ENCODE results near the gene PAN3. TPM values are rescaled to one million over a fixed set of nuclear protein-coding genes. Genes with fewer than 3 reads are reported as not detected.

PAN3 gene
- total RNA-seq, 1 donor from 2014 or later: 36.1 TPM

- Histone ChIP-seq H3K4me3 (no peak overlapping the region), H3K36me3 (no peaks in the 10 kb centered on the region), H3K4me1 (peaks cover 16% of the 10 kb centered on the region), H3K27me3 (no peaks in the 10 kb centered on the region), H3K9me3 (no peaks in the 10 kb centered on the region), H3K27ac (no peak overlapping the region)
- intact Hi-C loops (cut with DNase I): no loop called here
- TF ChIP-seq POLR2A (IDR thresholded peaks at IDR 0.05) (no peak), CTCF (IDR thresholded peaks at IDR 0.05) (no peak), POLR2AphosphoS5 (IDR thresholded peaks at IDR 0.05; ENCODE audit: insufficient read depth in 1 of 2, low read depth in 1 of 2) (no peak)
- no peak for DNase-seq (ENCODE audit: extremely low spot score in 2 of 2)
These were observed 200.4 kb downstream of the PAN3 start for GRCh38 chr13:28338742-28339141.

GRCh38 chr13:28339419-28339818 is 201.1 kb downstream of the PAN3 start:
- Histone ChIP-seq H3K36me3 (no peaks in the 10 kb centered on the region), H3K4me3 (no peak overlapping the region), H3K9me3 (no peaks in the 10 kb centered on the region), H3K27ac (no peak overlapping the region), H3K4me1 (peaks cover 16% of the 10 kb centered on the region), H3K27me3 (no peaks in the 10 kb centered on the region)
- no peak for TF ChIP-seq CTCF (IDR thresholded peaks at IDR 0.05)
- DNase-seq (ENCODE audit: extremely low spot score in 2 of 2): no peak
- intact Hi-C loops (cut with DNase I): no loop called here

DNA sequence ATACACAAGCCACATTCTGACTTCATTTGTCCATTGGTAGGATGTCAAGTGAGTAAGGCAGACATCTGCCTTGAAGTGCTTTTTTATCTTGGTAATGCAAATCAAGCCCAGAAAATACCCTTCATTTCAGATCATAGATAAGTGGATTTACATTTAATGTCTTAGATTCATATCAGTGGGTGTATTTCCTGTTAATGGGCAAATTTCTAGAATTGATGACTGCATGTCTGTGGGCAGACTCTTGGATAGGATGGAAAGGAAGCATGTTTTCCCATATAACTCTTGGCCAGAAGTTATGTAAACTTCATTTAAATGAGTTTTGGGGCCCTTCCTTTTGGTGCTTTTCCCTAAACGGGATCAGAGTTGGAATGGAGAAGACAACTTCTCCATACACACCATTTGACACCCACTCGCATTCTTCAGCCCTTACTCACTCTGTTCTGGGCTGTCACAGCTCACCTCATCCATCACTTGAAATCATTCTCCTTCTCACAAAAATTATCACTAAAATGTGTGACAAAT is 202.0 kb downstream of the PAN3 start:
- TF ChIP-seq CTCF (IDR thresholded peaks at IDR 0.05): no peak
- TF ChIP-seq POLR2A (IDR thresholded peaks at IDR 0.05): no peak
- no peak for TF ChIP-seq POLR2AphosphoS5 (IDR thresholded peaks at IDR 0.05; ENCODE audit: insufficient read depth in 1 of 2, low read depth in 1 of 2)
- DNase-seq (ENCODE audit: extremely low spot score in 2 of 2): no peak
- intact Hi-C loops (cut with DNase I): no loop called here
- H3K4me1 ChIP-seq: peaks cover 16% of the 10 kb centered on the region
- no peaks in the 10 kb centered on the region for H3K9me3 ChIP-seq
- H3K4me3 ChIP-seq: no peak overlapping the region
- no peaks in the 10 kb centered on the region for H3K27me3 ChIP-seq
- no peaks in the 10 kb centered on the region for H3K36me3 ChIP-seq
- no peak overlapping the region for H3K27ac ChIP-seq

GRCh38 chr13:28342251-28342650 is 203.9 kb downstream of the PAN3 start:
- TF ChIP-seq POLR2A (IDR thresholded peaks at IDR 0.05): no peak
- no peak for TF ChIP-seq CTCF (IDR thresholded peaks at IDR 0.05)
- TF ChIP-seq POLR2AphosphoS5 (IDR thresholded peaks at IDR 0.05; ENCODE audit: insufficient read depth in 1 of 2, low read depth in 1 of 2): no peak
- no peak for DNase-seq (ENCODE audit: extremely low spot score in 2 of 2)
- intact Hi-C loops (cut with DNase I): no loop called here
- Histone ChIP-seq H3K4me1 (peaks cover 14% of the 10 kb centered on the region), H3K4me3 (no peak overlapping the region), H3K9me3 (no peaks in the 10 kb centered on the region), H3K27me3 (no peaks in the 10 kb centered on the region), H3K27ac (no peak overlapping the region), H3K36me3 (no peaks in the 10 kb centered on the region)

DNA sequence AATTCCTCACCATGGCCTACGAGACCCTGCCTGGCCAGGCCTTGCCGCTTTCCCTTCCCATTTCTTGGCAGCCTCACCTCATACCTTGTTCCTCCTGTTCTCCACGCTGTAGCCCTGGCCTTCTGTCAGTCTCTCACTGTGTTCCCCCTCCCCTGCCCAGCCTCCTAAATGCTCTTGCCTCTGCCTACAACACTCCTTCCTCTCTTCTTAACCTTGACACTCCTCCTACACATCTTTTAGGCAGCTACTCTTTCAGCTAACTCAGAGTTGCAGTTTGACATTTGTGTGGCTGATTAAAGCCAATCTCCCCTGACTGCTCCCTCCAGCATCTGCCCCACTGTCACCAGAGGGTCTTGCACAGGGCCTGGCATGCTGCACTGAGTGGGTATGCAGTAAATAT is 205.8 kb downstream of the PAN3 start:
- no peak for DNase-seq (ENCODE audit: extremely low spot score in 2 of 2)
- TF ChIP-seq POLR2A (IDR thresholded peaks at IDR 0.05) (no peak), CTCF (IDR thresholded peaks at IDR 0.05) (no peak), POLR2AphosphoS5 (IDR thresholded peaks at IDR 0.05; ENCODE audit: insufficient read depth in 1 of 2, low read depth in 1 of 2) (no peak)
- H3K4me1 ChIP-seq: no peaks in the 10 kb centered on the region
- H3K4me3 ChIP-seq: no peak overlapping the region
- H3K27ac ChIP-seq: no peak overlapping the region
- no peaks in the 10 kb centered on the region for H3K9me3 ChIP-seq
- intact Hi-C loops (cut with DNase I): no loop called here
- no peaks in the 10 kb centered on the region for H3K36me3 ChIP-seq
- no peaks in the 10 kb centered on the region for H3K27me3 ChIP-seq

Small RNA genes lying within 50 kb of the gene (small RNA-seq; reads per million reads assigned to genes)
- not detected for gene RNU6-82P

Other genes starting within 250 kb of the PAN3 start
- gene PDX1, start 218.5 kb upstream of the PAN3 start, total RNA-seq: not detected
- gene CDX2, start 169.2 kb upstream of the PAN3 start, total RNA-seq: not detected
- not detected for gene URAD, start 149.9 kb upstream of the PAN3 start, total RNA-seq
- gene FLT3, start 38.0 kb upstream of the PAN3 start, total RNA-seq: not detected